Activated CD4-positive, alpha-beta T cell treated with anti-CD3 and anti-CD28 coated beads, Interleukin-2, amount 10 ng/mL, durations not matched to agents 7 days and 5 days (primary cell): ENCODE data around the gene TRMT112. TPM values are rescaled to one million over a fixed set of nuclear protein-coding genes. Genes with fewer than 3 reads are reported as not detected.
"Not testable (repeated sequence)": the region's sequence is repeated elsewhere in the genome, so short reads cannot be mapped to it uniquely, and the experiment has no call there.

Source experiments
- CTCF ChIA-PET: fragments of 350-600 bp; sonication (Branson Sonifier 250); formaldehyde crosslinking; loops from one replicate; lab custom pipeline; 2021; ENCODE audit warnings: antibody characterized with exemption; lab: Charles Lee
- POLR2A ChIA-PET: fragments of 350-600 bp; sonication (Branson Sonifier 250); formaldehyde crosslinking; loops from one replicate; lab custom pipeline; 2021; ENCODE audit warnings: antibody characterized with exemption; lab: Charles Lee
- DNase-seq: peaks from one replicate; pipeline ENCODE4 v3.0.0-alpha.2; 2020
- H3K27ac Mint-ChIP-seq: one replicate; pipeline ENCODE4 v1.8.0; 2021; ENCODE audit warnings: mild to moderate bottlenecking, moderate library complexity, mixed read lengths
- H3K27me3 Mint-ChIP-seq: one replicate; pipeline ENCODE4 v1.8.0; 2021; ENCODE audit warnings: mixed read lengths
- H3K36me3 Mint-ChIP-seq: one replicate; pipeline ENCODE4 v1.8.0; 2021; ENCODE audit warnings: low read depth, mixed read lengths
- H3K4me1 Mint-ChIP-seq: one replicate; pipeline ENCODE4 v1.8.0; 2021; ENCODE audit warnings: mixed read lengths
- H3K4me3 Mint-ChIP-seq: one replicate; pipeline ENCODE4 v1.8.0; 2021; ENCODE audit warnings: mild to moderate bottlenecking, moderate library complexity, mixed read lengths
- H3K9me3 Mint-ChIP-seq: one replicate; pipeline ENCODE4 v1.8.0; 2021; ENCODE audit warnings: mixed read lengths
- total RNA-seq, 2 experiments: library from RNA; stranded (reverse); gene quantifications; one replicate each; pipeline ENCODE4 v1.2.3, GENCODE V29; 2021

Gene TRMT112
- total RNA-seq, 2 experiments from 2014 or later, result 160 to 171 TPM

GRCh38 chr11:64321533-64321932 is 4.2 kb upstream of the TRMT112 start:
- Mint-ChIP-seq H3K4me3 (no peak overlapping the region), H3K36me3 (peaks cover 19% of the 10 kb centered on the region), H3K4me1 (peaks cover 27% of the 10 kb centered on the region), H3K27me3 (no peaks in the 10 kb centered on the region), H3K9me3 (no peaks in the 10 kb centered on the region), H3K27ac (no peak overlapping the region)
- DNase-seq, result no peak
- ChIA-PET POLR2A (no interaction called here), CTCF (interaction anchor here (0.6 to 1.2 kb wide), 3 partner anchors 10 to 28 kb away, joined by 3 to 4 read pairs (median 3); no protein-coding TSS in a partner anchor)

GRCh38 chr11:64321026-64321425 is 3.7 kb upstream of the TRMT112 start:
- H3K27ac Mint-ChIP-seq, result no peak overlapping the region
- H3K4me3 Mint-ChIP-seq, result no peak overlapping the region
- peaks cover 22% of the 10 kb centered on the region for H3K36me3 Mint-ChIP-seq
- no peaks in the 10 kb centered on the region for H3K27me3 Mint-ChIP-seq
- peaks cover 31% of the 10 kb centered on the region for H3K4me1 Mint-ChIP-seq
- ChIA-PET CTCF (interaction anchor here (0.8 kb wide), 1 partner anchor 116 kb away, joined by 3 read pairs; no protein-coding TSS in a partner anchor), POLR2A (no interaction called here)
- no peak for DNase-seq
- no peaks in the 10 kb centered on the region for H3K9me3 Mint-ChIP-seq

GRCh38 chr11:64320556-64320955 is 3.2 kb upstream of the TRMT112 start:
- ChIA-PET POLR2A (no interaction called here), CTCF (interaction anchor here (0.7 to 5.0 kb wide), 4 partner anchors 11 to 913 kb away, joined by 3 to 54 read pairs (median 4); no protein-coding TSS in a partner anchor)
- Mint-ChIP-seq H3K36me3 (peaks cover 22% of the 10 kb centered on the region), H3K27me3 (no peaks in the 10 kb centered on the region), H3K4me3 (no peak overlapping the region), H3K9me3 (no peaks in the 10 kb centered on the region), H3K27ac (no peak overlapping the region), H3K4me1 (peaks cover 31% of the 10 kb centered on the region)
- no peak for DNase-seq

- Mint-ChIP-seq H3K9me3 (no peaks in the 10 kb centered on the region), H3K27me3 (no peaks in the 10 kb centered on the region), H3K36me3 (peaks cover 26% of the 10 kb centered on the region)
These were observed 1.7 kb upstream of the TRMT112 start for GRCh38 chr11:64318766-64319761.

GRCh38 chr11:64317961-64318765 is 804 bp upstream of the TRMT112 start, which contains the start of gene PRDX5:
PRDX5 (plus strand) TSS chr11:64318121; CDS start chr11:64318216, 95 bp downstream.
- peaks cover 26% of the 10 kb centered on the region for H3K36me3 Mint-ChIP-seq
- H3K4me1 Mint-ChIP-seq, result peaks cover 35% of the 10 kb centered on the region
- ChIA-PET POLR2A (interaction anchor here (0.5 to 1.4 kb wide), 7 partner anchors 11 to 131 kb away, joined by 3 to 12 read pairs (median 5); partner anchors contain the start of genes BAD and FERMT3), CTCF (interaction anchor here (0.6 to 5.0 kb wide), 22 partner anchors 9 to 318 kb away, joined by 3 to 54 read pairs (median 4); partner anchors contain the start of genes ESRRA, FERMT3, PLCB3 and STIP1)
- peak; percentile 96 for DNase-seq
- H3K27me3 Mint-ChIP-seq, result no peaks in the 10 kb centered on the region
- peak within 1 kb of the TSS; percentile 94 for H3K4me3 Mint-ChIP-seq
- H3K27ac Mint-ChIP-seq, result peak within 1 kb of the TSS; percentile 99
- no peaks in the 10 kb centered on the region for H3K9me3 Mint-ChIP-seq

More at GRCh38 chr11:64318766-64319761, 1.7 kb upstream of the TRMT112 start:
- H3K4me3 Mint-ChIP-seq, result peak overlapping the region; percentile 94
- ChIA-PET CTCF (interaction anchor here (0.7 to 5.0 kb wide), 7 partner anchors 13 to 133 kb away, joined by 3 to 54 read pairs (median 14); partner anchors contain the start of genes ESRRA, FERMT3 and STIP1), POLR2A (no interaction called here)
- no peak for DNase-seq
- H3K4me1 Mint-ChIP-seq, result peaks cover 33% of the 10 kb centered on the region
- H3K27ac Mint-ChIP-seq, result peak overlapping the region; percentile 99

GRCh38 chr11:64316672-64317324 is 561 bp downstream of the TRMT112 start:
- Mint-ChIP-seq H3K27me3 (no peaks in the 10 kb centered on the region), H3K9me3 (no peaks in the 10 kb centered on the region), H3K4me1 (peaks cover 44% of the 10 kb centered on the region), H3K36me3 (peaks cover 32% of the 10 kb centered on the region), H3K27ac (peak overlapping the region; percentile 99), H3K4me3 (peak overlapping the region; percentile 94)
- DNase-seq, result peak; percentile 45
- ChIA-PET POLR2A (interaction anchor here (0.6 to 1.4 kb wide), 7 partner anchors 12 to 1335 kb away, joined by 3 to 12 read pairs (median 5); partner anchors contain the start of genes BAD, ESRRA and FERMT3), CTCF (interaction anchor here (0.7 to 5.0 kb wide), 18 partner anchors 11 to 132 kb away, joined by 3 to 54 read pairs (median 5); partner anchors contain the start of genes ESRRA, FERMT3, PLCB3 and STIP1)

GRCh38 chr11:64315667-64316526 is 1.5 kb downstream of the TRMT112 start:
- DNase-seq, H3K9me3 Mint-ChIP-seq, H3K27me3 Mint-ChIP-seq: not testable (repeated sequence)
- CTCF ChIA-PET, result interaction anchor here (2.8 to 5.0 kb wide), 3 partner anchors 10 to 110 kb away, joined by 19 to 54 read pairs (median 35); partner anchors contain the start of genes ESRRA and FERMT3
- H3K4me1 Mint-ChIP-seq, result peaks cover 44% of the 10 kb centered on the region
- peak overlapping the region; percentile 99 for H3K27ac Mint-ChIP-seq
- H3K4me3 Mint-ChIP-seq, result peak overlapping the region; percentile 94
- POLR2A ChIA-PET, result interaction anchor here (0.6 to 1.1 kb wide), 2 partner anchors 11 to 413 kb away, joined by 3 to 5 read pairs; partner anchors contain the start of gene ESRRA
- peaks cover 26% of the 10 kb centered on the region for H3K36me3 Mint-ChIP-seq

- Mint-ChIP-seq H3K27me3 (no peaks in the 10 kb centered on the region), H3K4me3 (no peak overlapping the region), H3K4me1 (peaks cover 48% of the 10 kb centered on the region), H3K27ac (no peak overlapping the region), H3K36me3 (peaks cover 23% of the 10 kb centered on the region), H3K9me3 (no peaks in the 10 kb centered on the region)
- ChIA-PET POLR2A (no interaction called here), CTCF (interaction anchor here (1.2 to 2.5 kb wide), 3 partner anchors 11 to 17 kb away, joined by 3 to 12 read pairs (median 4); no protein-coding TSS in a partner anchor)
- no peak for DNase-seq
These were observed 2.4 kb downstream of the TRMT112 start for GRCh38 chr11:64314805-64315561.

GRCh38 chr11:64314146-64314804 is 3.1 kb downstream of the TRMT112 start:
- POLR2A ChIA-PET, result no interaction called here
- peaks cover 23% of the 10 kb centered on the region for H3K36me3 Mint-ChIP-seq
- peaks cover 44% of the 10 kb centered on the region for H3K4me1 Mint-ChIP-seq
- H3K9me3 Mint-ChIP-seq, result no peaks in the 10 kb centered on the region
- no peak overlapping the region for H3K4me3 Mint-ChIP-seq
- no peaks in the 10 kb centered on the region for H3K27me3 Mint-ChIP-seq
- CTCF ChIA-PET, result interaction anchor here (1.2 to 2.5 kb wide), 3 partner anchors 10 to 18 kb away, joined by 3 to 12 read pairs (median 4); no protein-coding TSS in a partner anchor
- no peak for DNase-seq
- no peak overlapping the region for H3K27ac Mint-ChIP-seq
